ENCODE measurements around the gene CCDC77.
"Not testable (repeated sequence)": the region's sequence is repeated elsewhere in the genome, so short reads cannot be mapped to it uniquely, and the experiment has no call there.

The CCDC77 gene

GRCh38 chr12:401235-402028, at the start of gene CCDC77:
TSS of gene CCDC77 (plus strand) at chr12:401644. CDS start at chr12:409384, 7,740 bp downstream.
- DNase-seq (ENCODE audit: low spot score) = peak; percentile 80

- no peak for DNase-seq (ENCODE audit: low spot score)
These were observed 45.0 kb upstream of the CCDC77 start for GRCh38 chr12:356276-356988.

GRCh38 chr12:359091-359490, 42.4 kb upstream of the CCDC77 start:
- no peak for DNase-seq (ENCODE audit: low spot score)

GRCh38 chr12:366820-367219, 34.6 kb upstream of the CCDC77 start:
- no peak for DNase-seq (ENCODE audit: low spot score)

- no peak for DNase-seq (ENCODE audit: low spot score)
These were observed 33.5 kb upstream of the CCDC77 start for GRCh38 chr12:367972-368371.

GRCh38 chr12:370739-371485, 30.5 kb upstream of the CCDC77 start:
- not testable (repeated sequence) for DNase-seq (ENCODE audit: low spot score)

GRCh38 chr12:386651-387050, 14.8 kb upstream of the CCDC77 start:
- no peak for DNase-seq (ENCODE audit: low spot score)

GRCh38 chr12:388012-388411, 13.4 kb upstream of the CCDC77 start:
- DNase-seq (ENCODE audit: low spot score) = no peak

- DNase-seq (ENCODE audit: low spot score) = no peak
These were observed 12.8 kb upstream of the CCDC77 start for GRCh38 chr12:388541-389141.

- peak; percentile 81 for DNase-seq (ENCODE audit: low spot score)
These were observed 12.0 kb upstream of the CCDC77 start, which contains the start of gene KDM5A for GRCh38 chr12:389142-390096. TSS of gene KDM5A (minus strand) at chr12:389320. CDS start at chr12:389091, 229 bp downstream.

GRCh38 chr12:400828-401227, 616 bp upstream of the CCDC77 start:
- no peak for DNase-seq (ENCODE audit: low spot score)

GRCh38 chr12:402029-402389, 565 bp downstream of the CCDC77 start:
- no peak for DNase-seq (ENCODE audit: low spot score)

- DNase-seq (ENCODE audit: low spot score) = no peak
These were observed 13.4 kb downstream of the CCDC77 start for GRCh38 chr12:414859-415258.

GRCh38 chr12:418432-418831, 17.0 kb downstream of the CCDC77 start:
- no peak for DNase-seq (ENCODE audit: low spot score)

- DNase-seq (ENCODE audit: low spot score) = no peak
These were observed 21.1 kb downstream of the CCDC77 start for GRCh38 chr12:422526-422925.

- not testable (repeated sequence) for DNase-seq (ENCODE audit: low spot score)
These were observed 34.3 kb downstream of the CCDC77 start for GRCh38 chr12:435737-436136.

- DNase-seq (ENCODE audit: low spot score) = peak; percentile 63
These were observed 40.9 kb downstream of the CCDC77 start for GRCh38 chr12:442235-442884.

- no peak for DNase-seq (ENCODE audit: low spot score)
These were observed 45.7 kb downstream of the CCDC77 start for GRCh38 chr12:447141-447540.

- no peak for DNase-seq (ENCODE audit: low spot score)
These were observed 47.8 kb downstream of the CCDC77 start for GRCh38 chr12:449203-449602.

GRCh38 chr12:450438-450837, 49.0 kb downstream of the CCDC77 start:
- no peak for DNase-seq (ENCODE audit: low spot score)

All from HuH-7 (cell line).